Measurements from ENCODE around the gene CLHC1. TPM values are rescaled to one million over a fixed set of nuclear protein-coding genes. Genes with fewer than 3 reads are reported as not detected.

CLHC1 gene
- polyA plus RNA-seq, 3 donors: 2.4 to 5.0 TPM; not detected in 1

GRCh38 chr2:55142518-55142917 is 89.6 kb downstream of the CLHC1 start:
- H3K36me3 ChIP-seq (replicated peaks in 1 of 2; ENCODE audit: control insufficient read depth in 1 of 2, insufficient read depth in 2 of 2, low read length in 2 of 2): no peaks in the 10 kb centered on the region
- H3K9me3 ChIP-seq (replicated peaks in 1 of 2; ENCODE audit: control insufficient read depth in 1 of 2, insufficient read depth in 1 of 2, low read length in 2 of 2): no peaks in the 10 kb centered on the region
- intact Hi-C loops (cut with micrococcal nuclease): loop anchor here in 1 of 2 donors (5.0 kb wide), 1 partner anchor 40 kb away; no protein-coding TSS in a partner anchor
- TF ChIP-seq CTCF (IDR thresholded peaks at IDR 0.05): no peak
- H2AFZ ChIP-seq (ENCODE audit: insufficient read depth, low read depth, low read length, poor library complexity, severe bottlenecking): no peak overlapping the region
- H3K9ac ChIP-seq (ENCODE audit: insufficient read depth, low read length, poor library complexity, severe bottlenecking): no peak overlapping the region
- H3K4me1 ChIP-seq (ENCODE audit: control insufficient read depth in 1 of 2, insufficient read depth in 2 of 2, low read length in 2 of 2): peaks cover 10 to 12% of the 10 kb centered on the region in 2 donors
- no CpG with 5 or more reads among the region's 2 CpGs for WGBS (ENCODE audit: insufficient coverage)
- Mint-ChIP-seq H3K36me3 (no peaks in the 10 kb centered on the region), H3K27ac (no peak overlapping the region), H3K4me1 (peaks cover 13% of the 10 kb centered on the region), H3K9me3 (peaks cover 0 to 3% (median 0%) of the 10 kb centered on the region in 7 donors), H3K27me3 (ENCODE audit: low read depth in 3 of 3) (peaks cover 0 to 4% (median 0%) of the 10 kb centered on the region in 3 donors), H3K4me3 (no peak overlapping the region)
- no peaks in the 10 kb centered on the region for H3K27me3 ChIP-seq (ENCODE audit: control insufficient read depth in 2 of 2, insufficient read depth in 2 of 2, low read length in 2 of 2)
- H3K4me3 ChIP-seq (replicated peaks in 1 of 3; ENCODE audit: low read depth in 2 of 3, low read length in 3 of 3): no peak overlapping the region
- H4K20me1 ChIP-seq (ENCODE audit: insufficient read depth, low read length): no peaks in the 10 kb centered on the region
- H3K4me2 ChIP-seq (replicated peaks; ENCODE audit: extremely low read depth, low read length, poor library complexity, severe bottlenecking): no peak overlapping the region
- DNase-seq: no peak
- H3K79me2 ChIP-seq (ENCODE audit: insufficient read depth, low read length): no peaks in the 10 kb centered on the region
- no peak overlapping the region for H3K27ac ChIP-seq (ENCODE audit: low read depth in 1 of 2, low read length in 2 of 2)

DNA sequence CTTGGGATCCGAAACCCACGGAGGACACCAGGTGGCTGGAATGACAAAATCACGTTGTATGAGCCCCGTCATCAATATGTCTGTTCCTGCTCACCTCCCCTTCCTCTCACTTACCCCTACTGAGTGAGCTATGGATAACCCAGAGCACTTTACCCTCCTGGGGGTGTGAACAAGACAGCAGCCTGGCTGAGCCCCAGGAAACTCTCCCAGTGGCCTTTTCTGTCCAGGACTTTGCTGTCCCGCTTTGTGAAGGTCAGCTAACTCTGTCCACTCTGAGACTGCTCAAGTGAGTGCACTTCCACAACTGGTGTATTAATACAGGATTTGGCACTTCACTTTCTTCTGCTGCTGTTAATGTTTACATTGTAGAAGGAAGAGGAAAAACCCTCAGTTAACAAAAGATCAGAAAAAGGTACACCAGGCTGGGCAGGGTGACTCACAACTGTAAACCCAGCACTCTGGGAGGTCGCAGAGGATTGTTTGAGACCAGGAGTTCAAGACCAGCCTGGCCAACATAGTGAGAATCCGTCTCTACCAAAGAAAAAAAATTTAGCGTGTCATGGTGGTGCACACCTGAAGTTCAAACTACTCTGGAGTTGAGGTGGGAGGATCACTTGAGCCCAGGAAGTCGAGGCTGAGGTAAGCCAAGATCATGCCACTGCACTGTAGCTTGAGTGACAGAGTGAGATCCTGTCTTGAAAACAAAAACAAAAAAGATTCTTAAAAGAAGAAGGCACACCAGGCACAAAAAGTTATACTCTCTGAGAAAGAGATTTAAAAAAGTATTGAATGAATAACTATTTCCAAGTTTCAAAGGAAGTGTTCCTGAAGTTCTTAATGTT is 90.3 kb downstream of the CLHC1 start:
- intact Hi-C loops (cut with micrococcal nuclease): loop anchor here in 1 of 2 donors (5.0 kb wide), 1 partner anchor 39 kb away; no protein-coding TSS in a partner anchor
- no peak overlapping the region for H3K27ac ChIP-seq (ENCODE audit: low read depth in 1 of 2, low read length in 2 of 2)
- Mint-ChIP-seq H3K9me3 (peaks cover 0 to 3% (median 0%) of the 10 kb centered on the region in 7 donors), H3K4me3 (no peak overlapping the region), H3K4me1 (peaks cover 20% of the 10 kb centered on the region), H3K27ac (peak overlapping the region in 2 of 7 donors; percentile 7 to 60), H3K36me3 (no peaks in the 10 kb centered on the region), H3K27me3 (ENCODE audit: low read depth in 3 of 3) (peaks cover 0 to 6% (median 0%) of the 10 kb centered on the region in 3 donors)
- H2AFZ ChIP-seq (ENCODE audit: insufficient read depth, low read depth, low read length, poor library complexity, severe bottlenecking): no peak overlapping the region
- no peak for TF ChIP-seq CTCF (IDR thresholded peaks at IDR 0.05)
- no peaks in the 10 kb centered on the region for H4K20me1 ChIP-seq (ENCODE audit: insufficient read depth, low read length)
- H3K4me3 ChIP-seq (replicated peaks in 1 of 3; ENCODE audit: low read depth in 2 of 3, low read length in 3 of 3): no peak overlapping the region
- no peaks in the 10 kb centered on the region for H3K36me3 ChIP-seq (replicated peaks in 1 of 2; ENCODE audit: control insufficient read depth in 1 of 2, insufficient read depth in 2 of 2, low read length in 2 of 2)
- peaks cover 17 to 19% of the 10 kb centered on the region in 2 donors for H3K4me1 ChIP-seq (ENCODE audit: control insufficient read depth in 1 of 2, insufficient read depth in 2 of 2, low read length in 2 of 2)
- no peaks in the 10 kb centered on the region for H3K27me3 ChIP-seq (ENCODE audit: control insufficient read depth in 2 of 2, insufficient read depth in 2 of 2, low read length in 2 of 2)
- no peaks in the 10 kb centered on the region for H3K9me3 ChIP-seq (replicated peaks in 1 of 2; ENCODE audit: control insufficient read depth in 1 of 2, insufficient read depth in 1 of 2, low read length in 2 of 2)
- no peak for DNase-seq
- no peak overlapping the region for H3K4me2 ChIP-seq (replicated peaks; ENCODE audit: extremely low read depth, low read length, poor library complexity, severe bottlenecking)
- H3K9ac ChIP-seq (ENCODE audit: insufficient read depth, low read length, poor library complexity, severe bottlenecking): no peak overlapping the region
- H3K79me2 ChIP-seq (ENCODE audit: insufficient read depth, low read length): no peaks in the 10 kb centered on the region
- 95% methylated on average over 4 of the region's 9 CpGs for WGBS (ENCODE audit: insufficient coverage)
